HG03469 (cell line): ENCODE measurements around the gene ZNF423.
"Not testable (repeated sequence)": the region's sequence is repeated elsewhere in the genome, so short reads cannot be mapped to it uniquely, and the experiment has no call there.

Experiments used
- ATAC-seq: cut with Tn5 transposase; IDR thresholded peaks from one replicate; pipeline ENCODE4 v1.9.1; 2021; ENCODE audit warnings: mild to moderate bottlenecking, moderate library complexity, moderate number of reproducible peaks; ENCODE audit not compliant: unreplicated experiment

Gene ZNF423

GRCh38 chr16:49855822-49856671 lies at the start of gene ZNF423:
ZNF423 (minus strand) TSS chr16:49856112; CDS start chr16:49855774, 338 bp downstream.
- no peak for ATAC-seq

GRCh38 chr16:49904348-49905062 lies 48.6 kb upstream of the ZNF423 start:
- ATAC-seq, result no peak

GRCh38 chr16:49902908-49903307 lies 47.0 kb upstream of the ZNF423 start:
- no peak for ATAC-seq

GRCh38 chr16:49901711-49902110 lies 45.8 kb upstream of the ZNF423 start:
- no peak for ATAC-seq

GRCh38 chr16:49900875-49901274 lies 45.0 kb upstream of the ZNF423 start:
- no peak for ATAC-seq

- ATAC-seq, result no peak
Observed at GRCh38 chr16:49899991-49900695, 44.2 kb upstream of the ZNF423 start.

GRCh38 chr16:49896447-49896964 lies 40.6 kb upstream of the ZNF423 start:
- no peak for ATAC-seq

- no peak for ATAC-seq
Observed at GRCh38 chr16:49890876-49891275, 35.0 kb upstream of the ZNF423 start.

- no peak for ATAC-seq
Observed at GRCh38 chr16:49889725-49890397, 33.9 kb upstream of the ZNF423 start.

GRCh38 chr16:49886554-49887094 lies 30.7 kb upstream of the ZNF423 start:
- ATAC-seq, result no peak

- no peak for ATAC-seq
Observed at GRCh38 chr16:49884033-49885015, 28.4 kb upstream of the ZNF423 start.

- no peak for ATAC-seq
Observed at GRCh38 chr16:49883076-49884014, 27.4 kb upstream of the ZNF423 start.

GRCh38 chr16:49881890-49882289 lies 26.0 kb upstream of the ZNF423 start:
- no peak for ATAC-seq

- ATAC-seq, result not testable (repeated sequence)
Observed at GRCh38 chr16:49878540-49878939, 22.6 kb upstream of the ZNF423 start.

GRCh38 chr16:49876716-49877129 lies 20.8 kb upstream of the ZNF423 start:
- ATAC-seq, result no peak

GRCh38 chr16:49875806-49876715 lies 20.1 kb upstream of the ZNF423 start:
- no peak for ATAC-seq

GRCh38 chr16:49874613-49875237 lies 18.8 kb upstream of the ZNF423 start:
- no peak for ATAC-seq
